ENCODE results near the gene TRIM37. TPM values are rescaled to one million over a fixed set of nuclear protein-coding genes. Genes with fewer than 3 reads are reported as not detected.
A peak's percentile ranks its signal among the peaks of the same experiment; 100 is the strongest.

Gene TRIM37
- total RNA-seq, 1 experiment from 2014 or later, result 62.3 TPM

DNA sequence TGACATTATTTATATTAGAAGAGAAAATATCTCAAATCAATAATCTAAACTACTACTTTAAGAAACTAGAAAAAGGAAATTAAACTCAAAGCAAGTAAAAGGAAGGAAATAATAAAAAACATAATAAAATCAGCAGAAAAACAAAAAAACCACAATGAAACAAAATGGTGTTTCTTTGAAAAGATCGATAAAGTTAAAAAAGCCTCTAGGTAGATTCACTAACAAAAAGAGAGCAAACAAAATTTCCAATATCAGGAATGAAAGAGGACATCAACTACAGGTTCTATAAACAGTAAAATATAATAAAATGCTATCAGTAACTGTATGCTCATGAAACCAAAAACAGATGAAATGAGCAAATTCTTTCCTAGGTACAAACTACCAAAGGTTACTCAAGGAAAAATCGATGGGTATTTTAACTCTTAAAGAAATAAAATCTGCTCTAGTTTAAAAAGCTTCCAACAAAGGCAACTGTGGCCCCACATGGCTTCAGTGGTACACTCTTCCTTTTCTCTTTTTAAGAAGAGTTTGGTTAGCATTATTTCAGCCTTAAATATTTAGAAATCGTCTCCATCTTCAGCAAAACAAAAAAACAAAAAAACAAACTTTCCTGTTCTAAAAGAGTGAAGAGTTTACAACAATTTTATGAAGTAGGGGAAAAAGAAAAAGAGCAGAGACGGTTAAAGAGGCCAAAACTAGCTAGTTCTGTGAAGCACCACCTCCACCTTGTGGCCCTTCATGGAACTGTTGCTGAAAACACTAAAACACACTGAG, 102.2 kb downstream of the TRIM37 start:
- TF ChIP-seq, protein P1, sequence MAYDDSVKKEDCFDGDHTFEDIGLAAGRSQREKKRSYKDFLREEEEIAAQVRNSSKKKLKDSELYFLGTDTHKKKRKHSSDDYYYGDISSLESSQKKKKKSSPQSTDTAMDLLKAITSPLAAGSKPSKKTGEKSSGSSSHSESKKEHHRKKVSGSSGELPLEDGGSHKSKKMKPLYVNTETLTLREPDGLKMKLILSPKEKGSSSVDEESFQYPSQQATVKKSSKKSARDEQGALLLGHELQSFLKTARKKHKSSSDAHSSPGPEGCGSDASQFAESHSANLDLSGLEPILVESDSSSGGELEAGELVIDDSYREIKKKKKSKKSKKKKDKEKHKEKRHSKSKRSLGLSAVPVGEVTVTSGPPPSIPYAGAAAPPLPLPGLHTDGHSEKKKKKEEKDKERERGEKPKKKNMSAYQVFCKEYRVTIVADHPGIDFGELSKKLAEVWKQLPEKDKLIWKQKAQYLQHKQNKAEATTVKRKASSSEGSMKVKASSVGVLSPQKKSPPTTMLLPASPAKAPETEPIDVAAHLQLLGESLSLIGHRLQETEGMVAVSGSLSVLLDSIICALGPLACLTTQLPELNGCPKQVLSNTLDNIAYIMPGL (CRISPR knock-in tag; IDR thresholded peaks at IDR 0.05), result no peak
- TF ChIP-seq, protein P2, sequence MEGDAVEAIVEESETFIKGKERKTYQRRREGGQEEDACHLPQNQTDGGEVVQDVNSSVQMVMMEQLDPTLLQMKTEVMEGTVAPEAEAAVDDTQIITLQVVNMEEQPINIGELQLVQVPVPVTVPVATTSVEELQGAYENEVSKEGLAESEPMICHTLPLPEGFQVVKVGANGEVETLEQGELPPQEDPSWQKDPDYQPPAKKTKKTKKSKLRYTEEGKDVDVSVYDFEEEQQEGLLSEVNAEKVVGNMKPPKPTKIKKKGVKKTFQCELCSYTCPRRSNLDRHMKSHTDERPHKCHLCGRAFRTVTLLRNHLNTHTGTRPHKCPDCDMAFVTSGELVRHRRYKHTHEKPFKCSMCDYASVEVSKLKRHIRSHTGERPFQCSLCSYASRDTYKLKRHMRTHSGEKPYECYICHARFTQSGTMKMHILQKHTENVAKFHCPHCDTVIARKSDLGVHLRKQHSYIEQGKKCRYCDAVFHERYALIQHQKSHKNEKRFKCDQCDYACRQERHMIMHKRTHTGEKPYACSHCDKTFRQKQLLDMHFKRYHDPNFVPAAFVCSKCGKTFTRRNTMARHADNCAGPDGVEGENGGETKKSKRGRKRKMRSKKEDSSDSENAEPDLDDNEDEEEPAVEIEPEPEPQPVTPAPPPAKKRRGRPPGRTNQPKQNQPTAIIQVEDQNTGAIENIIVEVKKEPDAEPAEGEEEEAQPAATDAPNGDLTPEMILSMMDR (IDR thresholded peaks at IDR 0.05), result peak; percentile 83
- TF ChIP-seq TP53 (CRISPR knock-in tag; IDR thresholded peaks at IDR 0.05) (no peak), CBFB (CRISPR knock-in tag; IDR thresholded peaks at IDR 0.05; ENCODE audit: low read depth) (no peak), ZNF138 (CRISPR knock-in tag; conservative IDR thresholded peaks at IDR 0.05) (no peak)
- TF ChIP-seq, protein P3, sequence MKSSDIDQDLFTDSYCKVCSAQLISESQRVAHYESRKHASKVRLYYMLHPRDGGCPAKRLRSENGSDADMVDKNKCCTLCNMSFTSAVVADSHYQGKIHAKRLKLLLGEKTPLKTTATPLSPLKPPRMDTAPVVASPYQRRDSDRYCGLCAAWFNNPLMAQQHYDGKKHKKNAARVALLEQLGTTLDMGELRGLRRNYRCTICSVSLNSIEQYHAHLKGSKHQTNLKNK (CRISPR knock-in tag; IDR thresholded peaks at IDR 0.05), result no peak
- TF ChIP-seq, protein P4, sequence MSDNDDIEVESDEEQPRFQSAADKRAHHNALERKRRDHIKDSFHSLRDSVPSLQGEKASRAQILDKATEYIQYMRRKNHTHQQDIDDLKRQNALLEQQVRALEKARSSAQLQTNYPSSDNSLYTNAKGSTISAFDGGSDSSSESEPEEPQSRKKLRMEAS (CRISPR knock-in tag; IDR thresholded peaks at IDR 0.05), result no peak
- TF ChIP-seq, protein P5, sequence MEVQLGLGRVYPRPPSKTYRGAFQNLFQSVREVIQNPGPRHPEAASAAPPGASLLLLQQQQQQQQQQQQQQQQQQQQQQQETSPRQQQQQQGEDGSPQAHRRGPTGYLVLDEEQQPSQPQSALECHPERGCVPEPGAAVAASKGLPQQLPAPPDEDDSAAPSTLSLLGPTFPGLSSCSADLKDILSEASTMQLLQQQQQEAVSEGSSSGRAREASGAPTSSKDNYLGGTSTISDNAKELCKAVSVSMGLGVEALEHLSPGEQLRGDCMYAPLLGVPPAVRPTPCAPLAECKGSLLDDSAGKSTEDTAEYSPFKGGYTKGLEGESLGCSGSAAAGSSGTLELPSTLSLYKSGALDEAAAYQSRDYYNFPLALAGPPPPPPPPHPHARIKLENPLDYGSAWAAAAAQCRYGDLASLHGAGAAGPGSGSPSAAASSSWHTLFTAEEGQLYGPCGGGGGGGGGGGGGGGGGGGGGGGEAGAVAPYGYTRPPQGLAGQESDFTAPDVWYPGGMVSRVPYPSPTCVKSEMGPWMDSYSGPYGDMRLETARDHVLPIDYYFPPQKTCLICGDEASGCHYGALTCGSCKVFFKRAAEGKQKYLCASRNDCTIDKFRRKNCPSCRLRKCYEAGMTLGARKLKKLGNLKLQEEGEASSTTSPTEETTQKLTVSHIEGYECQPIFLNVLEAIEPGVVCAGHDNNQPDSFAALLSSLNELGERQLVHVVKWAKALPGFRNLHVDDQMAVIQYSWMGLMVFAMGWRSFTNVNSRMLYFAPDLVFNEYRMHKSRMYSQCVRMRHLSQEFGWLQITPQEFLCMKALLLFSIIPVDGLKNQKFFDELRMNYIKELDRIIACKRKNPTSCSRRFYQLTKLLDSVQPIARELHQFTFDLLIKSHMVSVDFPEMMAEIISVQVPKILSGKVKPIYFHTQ (CRISPR knock-in tag; IDR thresholded peaks at IDR 0.05), result no peak
- Mint-ChIP-seq H3K27me3 (ENCODE audit: low read depth) (no peaks in the 10 kb centered on the region), H3K4me3 (no peak overlapping the region), H3K9me3 (no peaks in the 10 kb centered on the region), H3K36me3 (peaks cover 14% of the 10 kb centered on the region), H3K27ac (peak overlapping the region; percentile 48; the same call in 1 of the 2 replicates), H3K4me1 (peaks cover 6% of the 10 kb centered on the region)
- CTCF ChIA-PET, result interaction anchor here (0.6 to 4.2 kb wide), 21 partner anchors 10 to 1180 kb away, joined by 3 to 39 read pairs (median 4); partner anchors contain the start of genes MTMR4, PPM1E and RAD51C
- DNase-seq (ENCODE audit: low spot score), result peak; percentile 78
- POLR2A ChIA-PET, result interaction anchor here (0.6 kb wide), 1 partner anchor 478 kb away, joined by 3 read pairs; no protein-coding TSS in a partner anchor
- ATAC-seq, result peak; percentile 80

DNA sequence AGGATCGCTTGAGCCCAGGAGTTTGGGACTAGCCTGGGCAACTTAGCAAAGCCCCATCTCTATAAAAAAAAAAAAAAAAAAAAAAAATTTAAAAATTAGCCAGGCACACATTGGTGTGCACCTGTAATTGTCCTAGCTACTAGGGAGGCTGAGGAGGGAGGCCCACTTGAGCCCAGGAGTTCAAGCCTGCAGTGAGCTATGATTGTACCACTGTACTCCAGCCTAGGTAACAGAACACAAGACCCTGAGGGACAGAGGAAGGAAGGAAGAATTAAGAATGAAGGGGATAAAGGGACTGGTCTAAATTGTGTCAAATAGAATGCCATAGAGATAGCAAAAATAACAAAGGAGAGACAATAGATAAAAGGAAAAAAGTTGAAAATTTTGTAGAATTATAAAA, 102.8 kb downstream of the TRIM37 start:
- POLR2A ChIA-PET, result interaction anchor here (0.6 to 0.7 kb wide), 2 partner anchors 279 to 463 kb away, joined by 5 read pairs; no protein-coding TSS in a partner anchor
- H3K27ac Mint-ChIP-seq, result no peak overlapping the region
- no peaks in the 10 kb centered on the region for H3K9me3 Mint-ChIP-seq
- H3K4me1 Mint-ChIP-seq, result peaks cover 6% of the 10 kb centered on the region
- H3K36me3 Mint-ChIP-seq, result peaks cover 20% of the 10 kb centered on the region
- DNase-seq (ENCODE audit: low spot score), result no peak
- CTCF ChIA-PET, result interaction anchor here (4.2 kb wide), 1 partner anchor 293 kb away, joined by 39 read pairs; no protein-coding TSS in a partner anchor
- ATAC-seq, result no peak
- H3K4me3 Mint-ChIP-seq, result no peak overlapping the region
- H3K27me3 Mint-ChIP-seq (ENCODE audit: low read depth), result no peaks in the 10 kb centered on the region
- no peak for TF ChIP-seq ETV6 (CRISPR knock-in tag; IDR thresholded peaks at IDR 0.05)
- no peak for TF ChIP-seq SMAD3 (CRISPR knock-in tag; IDR thresholded peaks at IDR 0.05; ENCODE audit: borderline replicate concordance)
- TF ChIP-seq, protein P6, sequence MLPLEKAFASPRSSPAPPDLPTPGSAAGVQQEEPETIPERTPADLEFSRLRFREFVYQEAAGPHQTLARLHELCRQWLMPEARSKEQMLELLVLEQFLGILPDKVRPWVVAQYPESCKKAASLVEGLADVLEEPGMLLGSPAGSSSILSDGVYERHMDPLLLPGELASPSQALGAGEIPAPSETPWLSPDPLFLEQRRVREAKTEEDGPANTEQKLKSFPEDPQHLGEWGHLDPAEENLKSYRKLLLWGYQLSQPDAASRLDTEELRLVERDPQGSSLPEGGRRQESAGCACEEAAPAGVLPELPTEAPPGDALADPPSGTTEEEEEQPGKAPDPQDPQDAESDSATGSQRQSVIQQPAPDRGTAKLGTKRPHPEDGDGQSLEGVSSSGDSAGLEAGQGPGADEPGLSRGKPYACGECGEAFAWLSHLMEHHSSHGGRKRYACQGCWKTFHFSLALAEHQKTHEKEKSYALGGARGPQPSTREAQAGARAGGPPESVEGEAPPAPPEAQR (CRISPR knock-in tag; IDR thresholded peaks at IDR 0.05), result no peak
- TF ChIP-seq, protein P7, sequence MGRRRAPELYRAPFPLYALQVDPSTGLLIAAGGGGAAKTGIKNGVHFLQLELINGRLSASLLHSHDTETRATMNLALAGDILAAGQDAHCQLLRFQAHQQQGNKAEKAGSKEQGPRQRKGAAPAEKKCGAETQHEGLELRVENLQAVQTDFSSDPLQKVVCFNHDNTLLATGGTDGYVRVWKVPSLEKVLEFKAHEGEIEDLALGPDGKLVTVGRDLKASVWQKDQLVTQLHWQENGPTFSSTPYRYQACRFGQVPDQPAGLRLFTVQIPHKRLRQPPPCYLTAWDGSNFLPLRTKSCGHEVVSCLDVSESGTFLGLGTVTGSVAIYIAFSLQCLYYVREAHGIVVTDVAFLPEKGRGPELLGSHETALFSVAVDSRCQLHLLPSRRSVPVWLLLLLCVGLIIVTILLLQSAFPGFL (CRISPR knock-in tag; IDR thresholded peaks at IDR 0.05; ENCODE audit: borderline replicate concordance), result no peak
- TF ChIP-seq ZNF671 (CRISPR knock-in tag; IDR thresholded peaks at IDR 0.05), result no peak
- TF ChIP-seq, protein P8, sequence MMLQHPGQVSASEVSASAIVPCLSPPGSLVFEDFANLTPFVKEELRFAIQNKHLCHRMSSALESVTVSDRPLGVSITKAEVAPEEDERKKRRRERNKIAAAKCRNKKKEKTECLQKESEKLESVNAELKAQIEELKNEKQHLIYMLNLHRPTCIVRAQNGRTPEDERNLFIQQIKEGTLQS (CRISPR knock-in tag; conservative IDR thresholded peaks at IDR 0.05), result no peak
- no peak for TF ChIP-seq TP53 (CRISPR knock-in tag; IDR thresholded peaks at IDR 0.05)
- no peak for TF ChIP-seq NR2C2 (CRISPR knock-in tag; IDR thresholded peaks at IDR 0.05)
- TF ChIP-seq, protein P9, sequence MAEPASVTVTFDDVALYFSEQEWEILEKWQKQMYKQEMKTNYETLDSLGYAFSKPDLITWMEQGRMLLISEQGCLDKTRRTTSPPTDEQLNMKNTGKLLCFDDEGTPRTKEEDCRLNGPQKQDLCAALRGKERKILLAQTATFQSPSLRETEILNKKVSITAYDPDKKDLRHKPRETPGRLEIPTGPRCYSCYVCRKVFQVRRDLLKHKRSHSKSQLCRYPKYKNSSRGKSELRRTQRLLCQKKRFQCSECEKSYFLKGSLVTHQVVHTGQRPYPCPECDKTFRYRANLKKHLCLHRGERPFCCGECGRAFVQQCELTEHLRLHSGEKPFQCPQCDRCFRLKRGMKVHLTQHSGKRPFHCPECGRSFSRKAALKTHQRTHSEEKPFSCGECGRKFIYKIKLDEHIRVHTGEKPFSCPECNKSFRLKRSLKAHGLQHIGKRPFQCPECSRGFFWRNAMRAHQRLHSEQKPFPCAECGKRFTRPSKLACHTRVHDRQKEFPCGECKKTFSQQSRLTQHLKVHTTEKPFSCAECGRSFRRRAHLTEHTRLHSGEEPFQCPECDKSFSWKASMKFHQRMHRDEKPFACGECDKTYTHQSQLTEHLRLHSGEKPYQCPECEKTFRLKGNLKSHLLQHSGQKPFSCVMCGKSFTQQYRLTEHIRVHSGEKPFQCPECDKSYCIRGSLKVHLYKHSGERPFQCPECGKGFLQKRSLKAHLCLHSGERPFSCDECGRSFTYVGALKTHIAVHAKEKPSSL (CRISPR knock-in tag; conservative IDR thresholded peaks at IDR 0.05), result no peak
- TF ChIP-seq ZNF263 (CRISPR knock-in tag; IDR thresholded peaks at IDR 0.05; ENCODE audit: low read depth), result no peak
- TF ChIP-seq ZNF232 (CRISPR knock-in tag; IDR thresholded peaks at IDR 0.05), result no peak
- TF ChIP-seq ZBTB21 (CRISPR knock-in tag; IDR thresholded peaks at IDR 0.05; ENCODE audit: borderline replicate concordance), result no peak

Measured in WTC11 (cell line).